Fibroblast of villous mesenchyme (primary cell): ENCODE data around the gene EMCN. TPM values are rescaled to one million over a fixed set of nuclear protein-coding genes. Genes with fewer than 3 reads are reported as not detected.

Experiments
- DNase-seq: peaks from one replicate; pipeline ENCODE4 v3.0.0-alpha.2; 2010; ENCODE audit warnings: low read depth
- H3K4me3 ChIP-seq: 2 replicates; pipeline ENCODE4 v1.5.1; 2011; ENCODE audit warnings: low read depth, mild to moderate bottlenecking, low read length
- CTCF ChIP-seq: IDR thresholded peaks from 2 replicates; pipeline ENCODE4 v1.5.1; 2012; ENCODE audit warnings: low read depth, mild to moderate bottlenecking, low read length; ENCODE audit not compliant: insufficient read depth
- total RNA-seq: library from RNA; depleted of rRNA; stranded (reverse); fragments of >200 nt; gene quantifications from 2 replicates; pipeline ENCODE4 v1.2.3, GENCODE V29; 2012

Gene EMCN
- total RNA-seq, 1 donor, result not detected

GRCh38 chr4:100428051-100428450 is 89.8 kb downstream of the EMCN start:
- peak; percentile 79 for DNase-seq
- H3K4me3 ChIP-seq, result no peak overlapping the region
- no peak for TF ChIP-seq CTCF

GRCh38 chr4:100424376-100424775 is 93.4 kb downstream of the EMCN start:
- DNase-seq, result no peak
- TF ChIP-seq CTCF, result no peak
- no peak overlapping the region for H3K4me3 ChIP-seq

GRCh38 chr4:100422894-100423293 is 94.9 kb downstream of the EMCN start:
- no peak for TF ChIP-seq CTCF
- H3K4me3 ChIP-seq, result no peak overlapping the region
- DNase-seq, result no peak

GRCh38 chr4:100421361-100421978 is 96.4 kb downstream of the EMCN start:
- peak; percentile 56 for TF ChIP-seq CTCF
- no peak overlapping the region for H3K4me3 ChIP-seq
- peak; percentile 26 for DNase-seq

GRCh38 chr4:100420571-100420970 is 97.3 kb downstream of the EMCN start:
- no peak overlapping the region for H3K4me3 ChIP-seq
- TF ChIP-seq CTCF, result no peak
- no peak for DNase-seq

- DNase-seq, result peak; percentile 26
- no peak for TF ChIP-seq CTCF
- H3K4me3 ChIP-seq, result no peak overlapping the region
Measured at GRCh38 chr4:100417565-100417964, 100.3 kb downstream of the EMCN start.
